SK-N-SH (cell line): Measurements from ENCODE around the gene PCDH1. TPM values are rescaled to one million over a fixed set of nuclear protein-coding genes. Genes with fewer than 3 reads are reported as not detected.
A peak's percentile ranks its signal among the peaks of the same experiment; 100 is the strongest.
"Not testable (repeated sequence)": the region's sequence is repeated elsewhere in the genome, so short reads cannot be mapped to it uniquely, and the experiment has no call there.

ENCODE experiments used
- CTCF ChIA-PET: fragments of 300-600, 350-600 bp; formaldehyde crosslinking; extraction: SDS; loops from one replicate; lab custom pipeline; 2021; lab: Yijun Ruan, JAX
- POLR2A ChIA-PET: fragments of 350-600 bp; sonication (Branson Sonifier 250); formaldehyde crosslinking; extraction: SDS; loops from one replicate; lab custom pipeline; 2020; ENCODE audit warnings: antibody characterized with exemption, inconsistent platforms; lab: Yijun Ruan, JAX
- DNase-seq: peaks from one replicate; pipeline ENCODE4 v3.0.0; 2012
- H2AFZ ChIP-seq: fragments of 200-600 bp; sonication (generic); 2 replicates; pipeline ENCODE4 v1.8.1; 2016; ENCODE audit warnings: antibody characterized with exemption, mild to moderate bottlenecking, low read depth
- H3F3A ChIP-seq: fragments of 200-600 bp; sonication (generic); replicated peaks from 2 replicates; pipeline ENCODE3; 2016; ENCODE audit warnings: antibody characterized with exemption, mild to moderate bottlenecking; ENCODE audit not compliant: insufficient read depth
- H3K27ac ChIP-seq, 2 experiments: fragments of 200-500 bp in 1 of 2; fragments of 200-600 bp in 1 of 2; sonication (Bioruptor generic) in 1 of 2; sonication (generic), shearing (Covaris generic) in 1 of 2; 2 replicates each; pipeline versions ENCODE4 v1.5.1 to v1.6.1; 2014 to 2016; ENCODE audit warnings: low read depth in 2 of 2, inconsistent platforms in 1 of 2, low read length in 1 of 2, mild to moderate bottlenecking in 1 of 2, mixed read lengths in 1 of 2
- H3K27me3 ChIP-seq: fragments of 200-600 bp; sonication (generic), shearing (Covaris generic); 2 replicates; pipeline ENCODE4 v1.6.1; 2016; ENCODE audit warnings: mixed run types; ENCODE audit not compliant: insufficient read depth
- H3K36me3 ChIP-seq, 2 experiments: fragments of 200-500 bp in 1 of 2; fragments of 200-600 bp in 1 of 2; sonication (Bioruptor generic) in 1 of 2; sonication (generic) in 1 of 2; replicated peaks in 1 of 2; 2 replicates each; pipeline versions ENCODE3 to v1.5.1; 2014 to 2016; ENCODE audit warnings: low read length in 1 of 2, mild to moderate bottlenecking in 1 of 2; ENCODE audit not compliant: insufficient read depth in 2 of 2, control insufficient read depth in 1 of 2
- H3K4me1 ChIP-seq, 2 experiments: fragments of 200-500 bp in 1 of 2; fragments of 200-600 bp in 1 of 2; sonication (Bioruptor generic) in 1 of 2; sonication (generic), shearing (Covaris generic) in 1 of 2; 2 replicates each; pipeline versions ENCODE4 v1.5.1 to v1.6.1; 2014 to 2016; ENCODE audit warnings: low read depth in 1 of 2, low read length in 1 of 2, mixed run types in 1 of 2; ENCODE audit not compliant: insufficient read depth in 2 of 2, control insufficient read depth in 1 of 2
- H3K4me2 ChIP-seq: fragments of 200-600 bp; sonication (generic), shearing (Covaris generic); 2 replicates; pipeline ENCODE4 v1.6.1; 2017; ENCODE audit warnings: mixed run types
- H3K4me3 ChIP-seq, 2 experiments: fragments of 200-500 bp in 1 of 2; fragments of 200-600 bp in 1 of 2; sonication (Bioruptor generic) in 1 of 2; sonication (generic), shearing (Covaris generic) in 1 of 2; 2 replicates each; pipeline versions ENCODE4 v1.5.1 to v1.8.1; 2014 to 2016; ENCODE audit warnings: low read depth in 2 of 2, inconsistent platforms in 1 of 2, low read length in 1 of 2, mild to moderate bottlenecking in 1 of 2, mixed read lengths in 1 of 2, moderate library complexity in 1 of 2
- H3K79me2 ChIP-seq: fragments of 200-600 bp; sonication (generic); 2 replicates; pipeline ENCODE4 v1.8.1; 2017; ENCODE audit warnings: mild to moderate bottlenecking; ENCODE audit not compliant: insufficient read depth
- H3K9ac ChIP-seq: fragments of 200-600 bp; sonication (generic); 2 replicates; pipeline ENCODE4 v1.6.1; 2017; ENCODE audit warnings: mixed run types
- H3K9me2 ChIP-seq: fragments of 200-600 bp; sonication (generic); 2 replicates; pipeline ENCODE4 v1.6.1; 2017; ENCODE audit warnings: mixed run types
- H3K9me3 ChIP-seq: fragments of 200-600 bp; sonication (generic); 2 replicates; pipeline ENCODE4 v1.6.1; 2017; ENCODE audit warnings: mixed run types, mild to moderate bottlenecking, moderate library complexity
- H4K20me1 ChIP-seq: fragments of 200-600 bp; sonication (generic); 2 replicates; pipeline ENCODE4 v1.6.1; 2017; ENCODE audit warnings: mild to moderate bottlenecking, mixed run types; ENCODE audit not compliant: insufficient read depth
- CHD2 ChIP-seq: fragments of 150-350 bp; IDR thresholded peaks from 2 replicates; pipeline ENCODE4 v1.6.1; 2018; ENCODE audit warnings: low read length; ENCODE audit not compliant: partially characterized antibody
- EP300 ChIP-seq, 2 experiments: IDR thresholded peaks; 2 replicates each; pipeline versions ENCODE4 v1.4.0 to v1.6.1; 2012; ENCODE audit warnings: borderline replicate concordance in 1 of 2, low read depth in 1 of 2, low read length in 1 of 2
- GATA2 ChIP-seq: sonication (generic); formaldehyde crosslinking; IDR thresholded peaks from 2 replicates; pipeline ENCODE4 v1.5.0; 2020; ENCODE audit warnings: mild to moderate bottlenecking, missing genetic modification reagents
- NFIC ChIP-seq: IDR thresholded peaks from 2 replicates; pipeline ENCODE4 v1.4.0; 2012; ENCODE audit warnings: borderline replicate concordance
- RFX5 ChIP-seq: IDR thresholded peaks from 2 replicates; pipeline ENCODE4 v1.6.1; 2012; ENCODE audit warnings: mild to moderate bottlenecking, improper control_type of control experiment, low read length
- TCF12 ChIP-seq: IDR thresholded peaks from 2 replicates; pipeline ENCODE4 v1.4.0; 2012
- WGBS: methylation state at CpG from one replicate; pipeline ENCODE4 v1.1.6; 2017; ENCODE audit warnings: low lambda C conversion rate; 5-methylcytosine and 5-hydroxymethylcytosine counted together
- polyA plus RNA-seq, 3 experiments: library from polyadenylated mRNA; depleted of rRNA; stranded (reverse); fragments of >200 nt; gene quantifications; 2 replicates each; pipeline ENCODE4 v1.2.3, GENCODE V29; 2012

Gene PCDH1
- polyA plus RNA-seq, 1 of the 3 experiments (the other 2 are of a cell fraction): 0.08 TPM

DNA sequence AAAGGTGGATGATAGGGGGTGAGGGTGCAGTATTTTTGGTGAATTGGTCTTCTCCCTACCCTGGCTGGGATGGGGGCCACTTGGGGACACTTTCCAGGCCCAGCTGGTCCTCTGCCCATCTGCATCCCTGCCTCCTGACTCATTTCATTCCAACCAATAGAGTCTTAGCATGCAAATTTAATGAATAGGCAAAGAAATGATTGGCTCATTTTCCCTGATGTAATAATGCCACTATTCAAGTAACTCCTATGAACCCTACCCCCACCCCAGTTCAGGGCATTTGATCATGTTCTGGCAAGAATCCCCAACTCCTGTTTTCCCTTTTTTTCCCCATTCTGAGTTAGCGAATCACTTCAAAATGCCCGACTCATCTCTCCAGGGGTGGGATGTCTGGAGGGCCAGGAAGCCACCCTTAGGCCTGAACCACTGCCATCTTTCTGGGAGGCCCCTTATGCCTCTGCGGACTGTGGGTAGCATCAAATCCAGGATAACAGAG lies 56.7 kb downstream of the PCDH1 start:
- H3K27ac ChIP-seq: peak overlapping the region; percentile 61 to 64; a peak in 3 of 4 replicates
- no peaks in the 10 kb centered on the region for H3K9me2 ChIP-seq
- peaks cover 7% of the 10 kb centered on the region; the same call in 1 of the 2 replicates for H3K27me3 ChIP-seq
- no peak overlapping the region for H3K4me2 ChIP-seq
- H3K79me2 ChIP-seq: no peaks in the 10 kb centered on the region
- H3K4me3 ChIP-seq: no peak overlapping the region
- TF ChIP-seq CHD2 (peak; percentile 20), TCF12 (peak; percentile 11; the same call in 1 of the 2 replicates), GATA2 (CRISPR knock-in tag) (no peak), NFIC (peak; percentile 10; the same call in 1 of the 2 replicates), RFX5 (0 out of 2 replicates have a peak, but pooled peaks have one; percentile 40)
- no peaks in the 10 kb centered on the region for H3F3A ChIP-seq
- peak; percentile 68 for DNase-seq
- WGBS: 53% methylated on average over 3 of the region's 3 CpGs
- no peak overlapping the region for H3K9ac ChIP-seq
- H4K20me1 ChIP-seq: no peaks in the 10 kb centered on the region
- H2AFZ ChIP-seq: peak overlapping the region; percentile 79
- no peaks in the 10 kb centered on the region for H3K36me3 ChIP-seq
- H3K4me1 ChIP-seq: peaks cover 8 to 32% of the 10 kb centered on the region in 2 experiments; a peak in 2 of 4 replicates
- no peaks in the 10 kb centered on the region for H3K9me3 ChIP-seq
- ChIA-PET POLR2A (interaction anchor here (1.7 kb wide), 1 partner anchor 60 kb away, joined by 3 read pairs; no protein-coding TSS in a partner anchor), CTCF (interaction anchor here (1.1 to 20.2 kb wide), 8 partner anchors 8 to 125 kb away, joined by 3 to 447 read pairs (median 4); partner anchors contain the start of gene PCDH1)

DNA sequence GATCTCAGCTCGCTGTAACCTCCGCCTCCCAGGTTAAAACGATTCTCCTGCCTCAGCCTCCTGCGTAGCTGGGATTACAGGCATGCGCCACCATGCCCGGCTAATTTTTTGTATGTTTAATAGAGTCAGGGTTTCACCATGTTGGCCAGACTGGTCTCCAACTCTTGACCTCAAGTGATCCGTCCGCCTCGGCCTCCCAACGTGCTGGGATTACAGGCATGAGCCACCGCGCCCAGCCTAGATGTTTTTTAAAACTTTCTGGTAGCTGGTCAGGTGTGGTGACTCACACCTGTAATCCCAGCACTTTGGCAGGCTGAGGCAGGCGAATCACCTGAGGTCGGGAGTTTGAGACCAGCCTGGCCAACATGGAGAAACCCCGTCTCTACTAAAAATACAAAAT lies 57.5 kb downstream of the PCDH1 start:
- 91% methylated on average over 15 of the region's 15 CpGs for WGBS
- not testable (repeated sequence) for H3K9ac ChIP-seq, H3K27me3 ChIP-seq, H3K79me2 ChIP-seq, H3F3A ChIP-seq, H3K9me3 ChIP-seq, H4K20me1 ChIP-seq, DNase-seq, H3K27ac ChIP-seq, H3K4me2 ChIP-seq, H3K9me2 ChIP-seq, H3K4me3 ChIP-seq, H2AFZ ChIP-seq, H3K36me3 ChIP-seq
- ChIA-PET CTCF (interaction anchor here (0.7 to 20.2 kb wide), 12 partner anchors 8 to 173 kb away, joined by 3 to 447 read pairs (median 5); partner anchors contain the start of gene PCDH1), POLR2A (interaction anchor here (0.8 to 1.3 kb wide), 2 partner anchors 9 to 102 kb away, joined by 3 read pairs; no protein-coding TSS in a partner anchor)
- peaks cover 8 to 24% of the 10 kb centered on the region in 2 experiments; a peak in 2 of 4 replicates for H3K4me1 ChIP-seq

DNA sequence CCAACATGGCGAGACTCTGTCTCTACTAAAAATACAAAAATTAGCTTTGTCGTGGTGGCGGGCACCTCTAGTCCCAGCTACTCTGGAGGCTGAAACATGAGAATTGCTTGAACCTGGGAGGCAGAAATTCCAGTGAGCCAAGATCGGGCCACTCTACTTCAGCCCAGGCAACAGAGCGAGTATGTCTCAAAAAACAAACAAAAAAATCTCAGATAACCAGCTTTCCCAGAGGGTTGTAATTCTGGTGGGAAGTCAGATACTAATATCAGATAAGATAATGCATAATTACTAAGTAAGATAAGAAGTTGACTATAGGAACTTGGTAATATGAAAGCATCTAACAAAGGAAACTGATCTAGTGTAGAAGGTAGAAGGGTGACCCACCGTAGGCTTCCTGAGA lies 60.6 kb downstream of the PCDH1 start:
- H4K20me1 ChIP-seq: no peaks in the 10 kb centered on the region
- no peaks in the 10 kb centered on the region; the same call in 1 of the 2 replicates for H3K27me3 ChIP-seq
- no peaks in the 10 kb centered on the region for H3F3A ChIP-seq
- ChIA-PET POLR2A (no interaction called here), CTCF (interaction anchor here (1.4 to 20.2 kb wide), 3 partner anchors 61 to 123 kb away, joined by 3 to 447 read pairs (median 164); partner anchors contain the start of gene PCDH1)
- DNase-seq: no peak
- H3K79me2 ChIP-seq: no peaks in the 10 kb centered on the region
- WGBS: 87% methylated on average over 6 of the region's 6 CpGs
- no peak overlapping the region for H3K4me3 ChIP-seq
- H3K4me1 ChIP-seq: peaks cover 8 to 14% of the 10 kb centered on the region in 2 experiments; a peak in 2 of 4 replicates
- TF ChIP-seq NFIC (no peak), EP300 (IDR thresholded peaks at IDR 0.05; ENCODE audit: borderline replicate concordance in 1 of 2, low read depth in 1 of 2, low read length in 1 of 2) (no peak)
- no peak overlapping the region for H3K4me2 ChIP-seq
- H3K36me3 ChIP-seq: no peaks in the 10 kb centered on the region
- H3K9me3 ChIP-seq: no peaks in the 10 kb centered on the region
- H2AFZ ChIP-seq: no peak overlapping the region
- H3K9me2 ChIP-seq: no peaks in the 10 kb centered on the region
- no peak overlapping the region for H3K9ac ChIP-seq
- no peak overlapping the region for H3K27ac ChIP-seq
